ENCODE data around the gene GDA. TPM values are rescaled to one million over a fixed set of nuclear protein-coding genes. Genes with fewer than 3 reads are reported as not detected.

Gene GDA
- total RNA-seq, 1 experiment from 2014 or later, result not detected

GRCh38 chr9:72274916-72275315 is 125.7 kb downstream of the GDA start:
- Mint-ChIP-seq H3K36me3 (ENCODE audit: insufficient read depth, unreplicated experiment) (no peaks in the 10 kb centered on the region), H3K4me3 (ENCODE audit: unreplicated experiment) (no peak overlapping the region), H3K27ac (ENCODE audit: low read depth, unreplicated experiment) (peak overlapping the region; percentile 22), H3K27me3 (ENCODE audit: insufficient read depth, unreplicated experiment) (no peaks in the 10 kb centered on the region), H3K9me3 (ENCODE audit: unreplicated experiment) (no peaks in the 10 kb centered on the region), H3K4me1 (ENCODE audit: insufficient read depth, unreplicated experiment) (peaks cover 6% of the 10 kb centered on the region)
- intact Hi-C loops (cut with micrococcal nuclease), result loop anchor here (5.0 kb wide), 1 partner anchor 468 kb away; no protein-coding TSS in a partner anchor
- TF ChIP-seq CTCF (IDR thresholded peaks at IDR 0.05; ENCODE audit: unreplicated experiment), result no peak
- ChIA-PET CTCF (interaction anchor here (0.6 to 9.0 kb wide), 14 partner anchors 8 to 547 kb away, joined by 3 to 242 read pairs (median 4); no protein-coding TSS in a partner anchor), POLR2A (interaction anchor here (0.6 to 3.7 kb wide), 4 partner anchors 69 to 547 kb away, joined by 3 to 18 read pairs (median 4); no protein-coding TSS in a partner anchor)
- no TSS peak for BruUV-seq (replicated peaks)
- DNase-seq (ENCODE audit: unreplicated experiment), result peak; percentile 60

GRCh38 chr9:72276429-72276828 is 127.2 kb downstream of the GDA start:
- peaks cover 6% of the 10 kb centered on the region for H3K4me1 Mint-ChIP-seq (ENCODE audit: insufficient read depth, unreplicated experiment)
- BruUV-seq (replicated peaks), result no TSS peak
- no peak for DNase-seq (ENCODE audit: unreplicated experiment)
- no peaks in the 10 kb centered on the region for H3K27me3 Mint-ChIP-seq (ENCODE audit: insufficient read depth, unreplicated experiment)
- H3K4me3 Mint-ChIP-seq (ENCODE audit: unreplicated experiment), result no peak overlapping the region
- ChIA-PET CTCF (interaction anchor here (0.6 to 9.0 kb wide), 9 partner anchors 73 to 546 kb away, joined by 3 to 242 read pairs (median 5); no protein-coding TSS in a partner anchor), POLR2A (interaction anchor here (0.6 to 0.8 kb wide), 2 partner anchors 89 to 1376 kb away, joined by 3 to 4 read pairs; no protein-coding TSS in a partner anchor)
- no peaks in the 10 kb centered on the region for H3K9me3 Mint-ChIP-seq (ENCODE audit: unreplicated experiment)
- H3K36me3 Mint-ChIP-seq (ENCODE audit: insufficient read depth, unreplicated experiment), result no peaks in the 10 kb centered on the region
- no peak overlapping the region for H3K27ac Mint-ChIP-seq (ENCODE audit: low read depth, unreplicated experiment)
- no peak for TF ChIP-seq CTCF (IDR thresholded peaks at IDR 0.05; ENCODE audit: unreplicated experiment)
- intact Hi-C loops (cut with micrococcal nuclease), result no loop called here

- Mint-ChIP-seq H3K27me3 (ENCODE audit: insufficient read depth, unreplicated experiment) (no peaks in the 10 kb centered on the region), H3K27ac (ENCODE audit: low read depth, unreplicated experiment) (no peak overlapping the region), H3K4me3 (ENCODE audit: unreplicated experiment) (no peak overlapping the region), H3K4me1 (ENCODE audit: insufficient read depth, unreplicated experiment) (peaks cover 6% of the 10 kb centered on the region), H3K9me3 (ENCODE audit: unreplicated experiment) (no peaks in the 10 kb centered on the region), H3K36me3 (ENCODE audit: insufficient read depth, unreplicated experiment) (no peaks in the 10 kb centered on the region)
- ChIA-PET POLR2A (interaction anchor here (0.8 to 1.5 kb wide), 3 partner anchors 84 to 720 kb away, joined by 3 to 7 read pairs (median 4); no protein-coding TSS in a partner anchor), CTCF (interaction anchor here (0.6 to 10.3 kb wide), 27 partner anchors 8 to 994 kb away, joined by 3 to 240 read pairs (median 5); no protein-coding TSS in a partner anchor)
- intact Hi-C loops (cut with micrococcal nuclease), result no loop called here
- no TSS peak for BruUV-seq (replicated peaks)
- no peak for DNase-seq (ENCODE audit: unreplicated experiment)
- no peak for TF ChIP-seq CTCF (IDR thresholded peaks at IDR 0.05; ENCODE audit: unreplicated experiment)
Measured at GRCh38 chr9:72278959-72279358, 129.7 kb downstream of the GDA start.

GRCh38 chr9:72280913-72281500 is 131.8 kb downstream of the GDA start:
- H3K4me3 Mint-ChIP-seq (ENCODE audit: unreplicated experiment), result no peak overlapping the region
- TF ChIP-seq CTCF (IDR thresholded peaks at IDR 0.05; ENCODE audit: unreplicated experiment), result peak; percentile 93
- H3K4me1 Mint-ChIP-seq (ENCODE audit: insufficient read depth, unreplicated experiment), result no peaks in the 10 kb centered on the region
- DNase-seq (ENCODE audit: unreplicated experiment), result peak; percentile 73
- no peaks in the 10 kb centered on the region for H3K36me3 Mint-ChIP-seq (ENCODE audit: insufficient read depth, unreplicated experiment)
- no peaks in the 10 kb centered on the region for H3K9me3 Mint-ChIP-seq (ENCODE audit: unreplicated experiment)
- CTCF ChIA-PET, result interaction anchor here (0.5 to 10.3 kb wide), 80 partner anchors 7 to 1717 kb away, joined by 3 to 240 read pairs (median 4); partner anchors contain the start of gene ZFAND5
- no TSS peak for BruUV-seq (replicated peaks)
- H3K27me3 Mint-ChIP-seq (ENCODE audit: insufficient read depth, unreplicated experiment), result no peaks in the 10 kb centered on the region
- H3K27ac Mint-ChIP-seq (ENCODE audit: low read depth, unreplicated experiment), result no peak overlapping the region
- POLR2A ChIA-PET, result interaction anchor here (0.6 to 1.5 kb wide), 3 partner anchors 84 to 312 kb away, joined by 3 to 5 read pairs (median 3); partner anchors contain the start of gene ZFAND5
- intact Hi-C loops (cut with micrococcal nuclease), result loop anchor here (1.0 to 10.0 kb wide), 5 partner anchors 311 to 904 kb away; no protein-coding TSS in a partner anchor
